OCI-LY1 (cell line): ENCODE measurements around the gene CLTC.

Experiments used
- H2AFZ ChIP-seq: fragments of 200-600 bp; sonication (generic), shearing (Covaris generic); 2 replicates; pipeline ENCODE4 v1.6.0; 2014; ENCODE audit warnings: antibody characterized with exemption, mild to moderate bottlenecking, low read length
- H3F3A ChIP-seq: fragments of 200-600 bp; sonication (generic), shearing (Covaris generic); 2 replicates; pipeline ENCODE4 v1.6.0; 2014; ENCODE audit warnings: mild to moderate bottlenecking, antibody characterized with exemption, low read length, moderate library complexity; ENCODE audit not compliant: insufficient read depth
- H3K27ac ChIP-seq: fragments of 200-600 bp; sonication (generic); 2 replicates; pipeline ENCODE4 v1.5.1; 2014; ENCODE audit warnings: low read length, mixed run types, mild to moderate bottlenecking, low read depth; ENCODE audit not compliant: poor library complexity, severe bottlenecking
- H3K27me3 ChIP-seq: fragments of 200-600 bp; sonication (generic); 2 replicates; pipeline ENCODE4 v1.6.0; 2014; ENCODE audit warnings: antibody characterized with exemption, mild to moderate bottlenecking, low read length, moderate library complexity; ENCODE audit not compliant: insufficient read depth
- H3K36me3 ChIP-seq: fragments of 200-600 bp; sonication (generic); 2 replicates; pipeline ENCODE4 v1.6.1; 2014; ENCODE audit warnings: mild to moderate bottlenecking, antibody characterized with exemption, low read length, moderate library complexity, mixed read lengths; ENCODE audit not compliant: insufficient read depth
- H3K4me1 ChIP-seq: fragments of 200-600 bp; sonication (generic); 2 replicates; pipeline ENCODE4 v1.5.1; 2014; ENCODE audit warnings: mild to moderate bottlenecking, low read length, moderate library complexity; ENCODE audit not compliant: insufficient read depth, severe bottlenecking
- H3K4me2 ChIP-seq: fragments of 200-600 bp; sonication (generic), shearing (Covaris generic); 2 replicates; pipeline ENCODE4 v1.6.1; 2014; ENCODE audit warnings: low read length
- H3K4me3 ChIP-seq: fragments of 200-600 bp; sonication (generic); 2 replicates; pipeline ENCODE4 v1.5.1; 2014; ENCODE audit warnings: low read length, low read depth, mild to moderate bottlenecking, mixed read lengths; ENCODE audit not compliant: poor library complexity, severe bottlenecking
- H3K79me2 ChIP-seq: fragments of 200-600 bp; shearing (Covaris generic); 2 replicates; pipeline ENCODE4 v1.6.1; 2016; ENCODE audit warnings: mixed run types, low read length, mixed read lengths; ENCODE audit not compliant: insufficient read depth
- H3K9ac ChIP-seq: fragments of 200-600 bp; sonication (generic), shearing (Covaris generic); 2 replicates; pipeline ENCODE4 v1.6.1; 2014; ENCODE audit warnings: mild to moderate bottlenecking, low read length, mixed read lengths
- H3K9me2 ChIP-seq: fragments of 200-600 bp; sonication (generic), shearing (Covaris generic); 2 replicates; pipeline ENCODE4 v1.6.1; 2014; ENCODE audit warnings: low read depth, mild to moderate bottlenecking, low read length, mixed read lengths
- H3K9me3 ChIP-seq: fragments of 200-600 bp; shearing (Covaris generic); 2 replicates; pipeline ENCODE4 v1.6.1; 2014; ENCODE audit warnings: low read length, mixed read lengths
- H4K20me1 ChIP-seq: fragments of 200-600 bp; sonication (generic), shearing (Covaris generic); 2 replicates; pipeline ENCODE4 v1.6.0; 2016; ENCODE audit warnings: mild to moderate bottlenecking, low read length; ENCODE audit not compliant: insufficient read depth
- CTCF ChIP-seq: fragments of 200-600 bp; sonication (generic), shearing (Covaris generic); IDR thresholded peaks from 2 replicates; pipeline ENCODE4 v1.5.1; 2017; ENCODE audit warnings: mild to moderate bottlenecking, antibody characterized with exemption, low read length, moderate library complexity, mixed read lengths
- EZH2 ChIP-seq: fragments of 200-600 bp; sonication (generic), shearing (Covaris generic); IDR thresholded peaks from 2 replicates; pipeline ENCODE4 v1.8.0; 2017; ENCODE audit warnings: borderline replicate concordance, mixed run types, mild to moderate bottlenecking, antibody characterized with exemption, low read length, moderate library complexity, mixed read lengths

Gene CLTC

GRCh38 chr17:59678918-59679317 is 59.2 kb downstream of the CLTC start:
- TF ChIP-seq CTCF (no peak), EZH2 (no peak)
- H3K27ac ChIP-seq = no peak overlapping the region
- H3K79me2 ChIP-seq = no peaks in the 10 kb centered on the region
- no peaks in the 10 kb centered on the region for H3K27me3 ChIP-seq
- no peaks in the 10 kb centered on the region for H3F3A ChIP-seq
- H3K9ac ChIP-seq = no peak overlapping the region
- H3K4me1 ChIP-seq = peaks cover 7% of the 10 kb centered on the region
- H4K20me1 ChIP-seq = no peaks in the 10 kb centered on the region
- peaks cover 97% of the 10 kb centered on the region for H3K36me3 ChIP-seq
- H3K9me2 ChIP-seq = no peaks in the 10 kb centered on the region
- H3K4me2 ChIP-seq = no peak overlapping the region
- no peak overlapping the region for H3K4me3 ChIP-seq
- no peaks in the 10 kb centered on the region for H3K9me3 ChIP-seq
- H2AFZ ChIP-seq = no peak overlapping the region

DNA sequence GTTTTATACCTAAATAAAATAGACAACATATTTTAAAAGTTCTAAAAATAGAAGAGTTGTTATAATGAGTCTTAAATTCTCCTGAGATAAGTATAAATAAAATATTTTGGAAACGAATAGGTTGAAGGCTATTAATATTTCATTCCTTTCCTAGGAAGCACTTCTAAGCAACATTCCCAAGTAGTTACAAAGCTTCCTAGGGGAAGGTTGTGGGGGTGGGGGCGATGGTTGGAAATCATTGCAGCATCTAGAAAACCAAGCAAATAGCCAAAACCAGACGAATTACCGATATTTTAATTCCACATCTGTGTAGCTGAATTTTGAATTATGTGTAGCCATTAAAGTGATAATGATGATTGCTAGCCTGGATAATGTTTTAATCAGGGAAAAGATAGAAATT is 60.6 kb downstream of the CLTC start:
- H3F3A ChIP-seq = no peaks in the 10 kb centered on the region
- H3K9me3 ChIP-seq = no peaks in the 10 kb centered on the region
- H2AFZ ChIP-seq = no peak overlapping the region
- H3K27me3 ChIP-seq = no peaks in the 10 kb centered on the region
- no peak for TF ChIP-seq EZH2
- no peak for TF ChIP-seq CTCF
- H3K27ac ChIP-seq = no peak overlapping the region
- no peaks in the 10 kb centered on the region for H3K9me2 ChIP-seq
- no peaks in the 10 kb centered on the region for H3K79me2 ChIP-seq
- H3K4me1 ChIP-seq = no peaks in the 10 kb centered on the region
- no peaks in the 10 kb centered on the region for H4K20me1 ChIP-seq
- H3K36me3 ChIP-seq = peaks cover 97% of the 10 kb centered on the region
- H3K4me2 ChIP-seq = no peak overlapping the region
- H3K4me3 ChIP-seq = no peak overlapping the region
- no peak overlapping the region for H3K9ac ChIP-seq

GRCh38 chr17:59683283-59683682 is 63.6 kb downstream of the CLTC start:
- H3K27me3 ChIP-seq = no peaks in the 10 kb centered on the region
- no peaks in the 10 kb centered on the region for H3K4me1 ChIP-seq
- no peak overlapping the region for H2AFZ ChIP-seq
- no peak overlapping the region for H3K4me2 ChIP-seq
- no peak for TF ChIP-seq CTCF
- H3K27ac ChIP-seq = no peak overlapping the region
- H3F3A ChIP-seq = no peaks in the 10 kb centered on the region
- H3K9me2 ChIP-seq = no peaks in the 10 kb centered on the region
- peaks cover 97% of the 10 kb centered on the region for H3K36me3 ChIP-seq
- H3K9me3 ChIP-seq = no peaks in the 10 kb centered on the region
- H3K79me2 ChIP-seq = no peaks in the 10 kb centered on the region
- no peak overlapping the region for H3K4me3 ChIP-seq
- no peak overlapping the region for H3K9ac ChIP-seq
- H4K20me1 ChIP-seq = no peaks in the 10 kb centered on the region
